DMS79 treated with DMSO at 0.1 percent for 48 hours (cell line): Measurements from ENCODE around the gene SPATA31D3.
"Not testable (repeated sequence)": the region's sequence is repeated elsewhere in the genome, so short reads cannot be mapped to it uniquely, and the experiment has no call there.

Experiments used
- DNase-seq: peaks from one replicate; lab custom pipeline; 2025; lab: John Stamatoyannopoulos, UW

Gene SPATA31D3

DNA sequence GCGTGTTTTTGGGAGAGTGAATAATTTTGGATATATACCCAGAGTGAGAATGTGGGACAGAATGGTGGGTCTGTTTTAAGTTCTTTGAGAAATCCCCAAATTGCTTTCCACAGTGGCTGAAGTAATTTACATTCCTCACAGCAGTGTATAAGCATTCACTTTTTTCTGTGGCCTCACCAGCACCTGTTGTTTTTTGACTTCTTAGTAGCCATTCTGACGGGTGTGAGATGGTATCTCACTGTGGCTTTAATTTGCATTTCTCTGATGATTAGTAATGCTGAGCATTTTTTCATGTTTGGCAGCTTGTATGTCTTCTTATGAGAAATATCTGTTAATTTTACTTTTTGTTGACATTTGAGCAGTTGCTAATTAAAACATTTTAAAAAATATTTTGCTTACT is 35.9 kb downstream of the SPATA31D3 start:
- DNase-seq, result no peak

GRCh38 chr9:81980568-81980967 is 37.3 kb downstream of the SPATA31D3 start:
- DNase-seq, result no peak

DNA sequence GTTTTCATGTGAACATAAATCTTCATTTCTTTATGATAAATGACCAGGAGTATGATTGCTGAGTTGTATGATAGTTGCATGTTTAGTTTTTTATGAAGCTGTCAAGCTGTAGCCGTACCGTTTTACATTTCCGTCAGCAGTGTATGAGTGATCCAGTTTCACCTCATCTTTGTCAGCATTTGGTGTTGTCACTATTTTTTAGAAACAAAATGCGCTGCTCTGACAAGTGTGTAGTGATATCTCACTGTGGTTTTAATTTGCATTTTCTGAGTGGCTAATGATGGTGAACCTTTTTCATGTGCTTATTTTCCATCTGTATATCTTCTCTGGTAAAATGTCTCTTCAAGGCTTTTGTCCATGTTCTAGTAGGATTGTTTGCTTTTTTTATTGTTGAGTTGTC is 38.6 kb downstream of the SPATA31D3 start:
- no peak for DNase-seq

- DNase-seq, result no peak
These were observed 41.6 kb downstream of the SPATA31D3 start for GRCh38 chr9:81984928-81985327.

GRCh38 chr9:81986051-81986450 is 42.8 kb downstream of the SPATA31D3 start:
- DNase-seq, result no peak

DNA sequence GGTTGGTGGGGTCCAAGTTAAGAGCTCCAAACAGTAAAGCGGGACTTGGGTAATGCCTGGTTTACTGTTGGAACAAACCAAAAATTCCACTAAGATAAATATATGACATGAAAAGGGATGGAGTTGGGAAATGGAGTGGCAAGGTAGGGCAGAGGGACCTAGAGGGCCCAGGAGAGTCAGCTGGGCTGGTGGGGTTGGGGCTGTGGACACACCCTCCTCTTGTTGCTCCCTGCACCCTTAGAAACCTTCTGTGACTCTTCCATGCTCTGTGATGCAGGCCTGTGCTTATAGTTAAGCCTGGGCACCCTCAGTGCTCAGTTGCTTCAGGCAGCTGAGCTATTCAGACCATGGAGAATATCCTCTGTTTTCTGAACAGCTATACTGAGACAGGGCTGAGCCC is 45.2 kb downstream of the SPATA31D3 start, which contains the start of gene SPATA31D1:
TSS of gene SPATA31D1 (plus strand) at position 301 of the 400 bp plus-strand sequence. CDS start at position 348, 47 bp downstream.
- not testable (repeated sequence) for DNase-seq

- DNase-seq, result no peak
These were observed 46.4 kb downstream of the SPATA31D3 start for GRCh38 chr9:81989700-81990099.

- DNase-seq, result no peak
These were observed 50.4 kb downstream of the SPATA31D3 start for GRCh38 chr9:81993656-81994055.
